A673 (cell line): ENCODE data around the gene NKIRAS2.

Experiments used
- CTCF ChIP-seq: fragments of 300-800, 200-600 bp; sonication (generic); conservative IDR thresholded peaks from 2 replicates; pipeline ENCODE4 v1.5.1; 2017; ENCODE audit warnings: low read depth, mild to moderate bottlenecking, antibody characterized with exemption, low read length, moderate library complexity, mixed read lengths
- EZH2 ChIP-seq: fragments of 200-600 bp; sonication (generic); IDR thresholded peaks from 2 replicates; pipeline ENCODE4 v1.6.1; 2017; ENCODE audit warnings: borderline replicate concordance, low read depth, mild to moderate bottlenecking, mixed read lengths, antibody characterized with exemption, low read length; ENCODE audit not compliant: poor library complexity, severe bottlenecking

GRCh38 chr17:42018988-42019387, 902 bp upstream of the NKIRAS2 start:
- no peak for TF ChIP-seq CTCF
- TF ChIP-seq EZH2, result no peak
